HG02588 (cell line): ENCODE data around the gene MTF2.

Experiments
- ATAC-seq: cut with Tn5 transposase; IDR thresholded peaks from one replicate; pipeline ENCODE4 v1.9.1; 2021; ENCODE audit warnings: mild to moderate bottlenecking, moderate library complexity; ENCODE audit not compliant: unreplicated experiment

The MTF2 gene

DNA sequence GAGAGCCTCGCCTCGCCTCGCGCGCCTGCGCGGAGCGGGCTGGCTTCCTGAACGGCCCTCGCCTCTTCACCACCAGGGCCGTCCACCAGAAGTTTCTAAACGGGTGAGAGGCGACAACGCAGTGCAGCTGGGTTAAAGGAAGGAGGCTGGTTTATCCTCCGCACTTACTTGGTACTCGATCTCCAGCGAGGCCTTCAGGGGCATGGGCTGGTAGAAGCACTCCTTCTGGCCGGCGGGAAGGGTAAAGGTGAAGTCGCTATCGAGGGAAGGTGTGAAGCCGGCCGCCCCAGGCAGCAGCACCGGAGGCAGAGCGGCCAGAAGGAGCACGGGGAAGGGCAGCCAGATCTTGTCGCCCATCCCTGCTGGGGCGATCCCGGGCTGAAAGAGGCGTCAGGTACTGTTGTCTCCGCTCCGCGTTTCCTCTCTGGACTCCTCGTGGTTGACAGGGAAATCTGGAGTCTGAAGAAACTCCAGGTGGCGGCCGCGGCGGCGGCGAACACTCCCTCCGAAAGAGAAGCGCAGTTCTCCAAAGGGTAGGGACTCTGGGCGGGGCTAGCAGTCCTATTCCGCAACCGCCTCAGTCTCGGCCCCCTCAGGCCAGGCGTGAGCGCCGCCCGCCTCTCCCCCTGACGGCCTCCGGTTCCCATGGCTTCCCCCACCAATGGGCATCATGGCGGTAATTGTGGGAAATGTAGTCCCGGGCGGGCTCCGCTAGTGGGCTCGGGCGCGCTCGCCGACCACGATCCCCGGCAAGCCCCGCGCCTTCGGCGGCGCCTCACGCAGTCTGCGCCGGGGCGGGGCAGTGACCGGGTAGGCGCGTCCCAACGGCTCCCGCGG lies 101.0 kb downstream of the MTF2 start, which contains the start of gene TMED5:
Gene TMED5 (minus strand): TSS at position 528 of the 837 bp plus-strand sequence. CDS start 171 bp downstream, at position 357.
- ATAC-seq = peak; percentile 86

GRCh38 chr1:93180723-93181613 lies 101.9 kb downstream of the MTF2 start, which contains the start of gene CCDC18:
TSS of gene CCDC18 (plus strand) at chr1:93180724. CDS start at chr1:93183362, 2,638 bp downstream.
- peak; percentile 1 for ATAC-seq

DNA sequence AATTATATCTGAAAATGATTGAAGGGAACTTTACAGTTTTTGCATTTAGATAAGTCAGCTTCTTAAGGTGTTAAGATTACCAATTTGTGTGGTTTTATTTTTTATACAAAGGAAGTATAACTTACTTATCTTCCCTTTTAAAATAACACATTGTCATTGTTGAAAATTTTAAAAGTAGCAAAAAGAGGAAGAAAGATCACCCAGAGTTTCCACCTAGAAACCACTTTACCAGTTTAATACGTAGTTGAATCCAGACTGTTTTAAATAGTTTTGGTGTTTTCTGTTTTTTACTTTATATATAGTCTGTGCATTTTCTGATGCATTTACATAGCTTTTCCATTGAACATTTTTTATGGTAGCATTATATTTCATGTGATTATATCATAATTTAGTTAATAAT lies 107.6 kb downstream of the MTF2 start:
- ATAC-seq = no peak
